HepG2 (cell line): ENCODE data around the gene ABCB10. TPM values are rescaled to one million over a fixed set of nuclear protein-coding genes. Genes with fewer than 3 reads are reported as not detected.

Experiments used
- ATAC-seq: fragments of 200-7000 bp; cut with Tn5 transposase; 3 replicates; pipeline ENCODE4 v1.9.1; 2020; ENCODE audit warnings: mild to moderate bottlenecking, moderate library complexity
- BruUV-seq: library from RNA; stranded (reverse); fragments of 400-500 nt; replicated peaks from 2 replicates; lab custom pipeline; 2021; lab: Mats Ljungman, UMichigan
- CTCF ChIA-PET: fragments of 300-600 bp; formaldehyde crosslinking; extraction: SDS; loops from one replicate; lab custom pipeline; 2021; ENCODE audit warnings: low total read pairs, inconsistent platforms, low intra/inter-chr PET ratio; lab: Yijun Ruan, JAX
- POLR2A ChIA-PET: fragments of 350-600 bp; sonication (Branson Sonifier 250); formaldehyde crosslinking; loops from one replicate; lab custom pipeline; 2020; ENCODE audit warnings: antibody characterized with exemption, inconsistent platforms; lab: Yijun Ruan, JAX
- DNase-seq: peaks from one replicate; pipeline ENCODE4 v3.0.0-alpha.2; 2015; ENCODE audit warnings: low spot score
- FAIRE-seq: peaks from 3 replicates; lab custom pipeline; 2011; peaks lifted over from hg19 to GRCh38; lab: Jason Lieb, UNC
- H2AFZ ChIP-seq: one replicate; pipeline ENCODE4 v1.6.1; 2011; ENCODE audit warnings: low read length, inconsistent platforms
- H3K27ac ChIP-seq: fragments of 300-600 bp; 3 replicates; pipeline ENCODE4 v1.8.0; 2011; ENCODE audit warnings: mixed run types, mild to moderate bottlenecking, mixed read lengths, low read length, inconsistent platforms; ENCODE audit not compliant: insufficient read depth; ENCODE audit errors: extremely low read length
- H3K27me3 ChIP-seq, 2 experiments: fragments of 200-600 bp in 1 of 2; 2 replicates in 1 of 2; 3 replicates in 1 of 2; pipeline versions ENCODE4 v1.6.0 to v1.8.0; 2011; ENCODE audit warnings: low read length in 2 of 2, mild to moderate bottlenecking in 2 of 2, moderate library complexity in 2 of 2, inconsistent platforms in 1 of 2; ENCODE audit not compliant: insufficient read depth in 2 of 2, control insufficient read depth in 1 of 2
- H3K36me3 ChIP-seq, 2 experiments: fragments of 200-600 bp in 1 of 2; replicated peaks in 1 of 2; 2 replicates in 1 of 2; 3 replicates in 1 of 2; pipeline versions ENCODE4 v1.5.1 to v1.8.0; 2011; ENCODE audit warnings: low read length in 2 of 2, inconsistent platforms in 1 of 2; ENCODE audit not compliant: insufficient read depth in 2 of 2, control insufficient read depth in 1 of 2
- H3K4me1 ChIP-seq: 2 replicates; pipeline ENCODE4 v1.5.1; 2012; ENCODE audit warnings: low read length, inconsistent platforms; ENCODE audit not compliant: insufficient read depth
- H3K4me2 ChIP-seq: 2 replicates; pipeline ENCODE4 v1.6.0; 2011; ENCODE audit warnings: low read depth, low read length, inconsistent platforms
- H3K4me3 ChIP-seq, 3 experiments: fragments of 200-600 bp in 1 of 3; sonication (generic), shearing (Covaris generic) in 1 of 3; replicated peaks in 1 of 3; 2 replicates each; pipeline ENCODE4 v1.5.1; 2011 to 2016; ENCODE audit warnings: low read length in 3 of 3, inconsistent platforms in 2 of 3, low read depth in 2 of 3, mild to moderate bottlenecking in 2 of 3, control low read depth in 1 of 3, mixed read lengths in 1 of 3; ENCODE audit not compliant: insufficient read depth in 1 of 3
- H3K79me2 ChIP-seq: one replicate; pipeline ENCODE4 v1.6.1; 2011; ENCODE audit warnings: low read length, inconsistent platforms; ENCODE audit not compliant: insufficient read depth
- H3K9ac ChIP-seq: 2 replicates; pipeline ENCODE4 v1.6.0; 2011; ENCODE audit warnings: mild to moderate bottlenecking, low read depth, low read length, inconsistent platforms; ENCODE audit not compliant: insufficient read depth
- H3K9me3 ChIP-seq: 2 replicates; pipeline ENCODE4 v1.5.1; 2012; ENCODE audit warnings: mild to moderate bottlenecking, low read length
- H4K20me1 ChIP-seq: 2 replicates; pipeline ENCODE4 v1.6.0; 2011; ENCODE audit warnings: inconsistent platforms, mild to moderate bottlenecking, low read length, moderate library complexity; ENCODE audit not compliant: insufficient read depth
- CSRNP1 ChIP-seq: sonication (generic); formaldehyde crosslinking; IDR thresholded peaks from 2 replicates; pipeline ENCODE4 v1.8.1; 2023; ENCODE audit warnings: mild to moderate bottlenecking, missing genetic modification reagents
- EP300 ChIP-seq, 3 experiments: sonication (generic) in 1 of 3; formaldehyde crosslinking in 1 of 3; IDR thresholded peaks; 2 replicates each; pipeline versions ENCODE4 v1.5.1 to v1.6.1; 2011 to 2020; ENCODE audit warnings: low read depth in 2 of 3, low read length in 2 of 3, borderline replicate concordance in 1 of 3, improper control_type of control experiment in 1 of 3, mild to moderate bottlenecking in 1 of 3, missing genetic modification reagents in 1 of 3, moderate library complexity in 1 of 3
- HOXA5 ChIP-seq: sonication (generic); formaldehyde crosslinking; IDR thresholded peaks from 2 replicates; pipeline ENCODE4 v1.4.0; 2020; ENCODE audit warnings: missing genetic modification reagents
- IRF9 ChIP-seq: sonication (generic); formaldehyde crosslinking; IDR thresholded peaks from 2 replicates; pipeline ENCODE4 v1.8.0; 2022; ENCODE audit warnings: missing genetic modification reagents, mild to moderate bottlenecking, borderline replicate concordance
- KDM5B ChIP-seq: sonication (generic); formaldehyde crosslinking; IDR thresholded peaks from 2 replicates; pipeline ENCODE4 v1.4.0; 2020; ENCODE audit warnings: missing genetic modification reagents, mild to moderate bottlenecking, borderline replicate concordance
- MYPOP ChIP-seq: sonication (generic); formaldehyde crosslinking; IDR thresholded peaks from 2 replicates; pipeline ENCODE4 v1.8.1; 2023; ENCODE audit warnings: mild to moderate bottlenecking, moderate library complexity, missing genetic modification reagents
- SMARCE1 ChIP-seq: fragments of 450-650 bp; IDR thresholded peaks from 2 replicates; pipeline ENCODE4 v1.6.1; 2017; ENCODE audit warnings: borderline replicate concordance
- ZBTB3 ChIP-seq: sonication (generic); formaldehyde crosslinking; IDR thresholded peaks from 2 replicates; pipeline ENCODE4 v1.4.0; 2020; ENCODE audit warnings: low read depth, mild to moderate bottlenecking, moderate library complexity, missing genetic modification reagents, borderline replicate concordance
- ZFP91 ChIP-seq: sonication (generic); formaldehyde crosslinking; IDR thresholded peaks from 2 replicates; pipeline ENCODE4 v1.9.0; 2022; ENCODE audit warnings: missing genetic modification reagents, mild to moderate bottlenecking, borderline replicate concordance
- ZMYM4 ChIP-seq: sonication (generic); formaldehyde crosslinking; IDR thresholded peaks from 2 replicates; pipeline ENCODE4 v1.8.1; 2023; ENCODE audit warnings: mild to moderate bottlenecking, missing genetic modification reagents
- ZNF580 ChIP-seq: IDR thresholded peaks from 2 replicates; pipeline ENCODE4 v1.6.1; 2016; ENCODE audit warnings: low read depth, borderline replicate concordance
- ZNF619 ChIP-seq: sonication (generic); formaldehyde crosslinking; IDR thresholded peaks from 2 replicates; pipeline ENCODE4 v1.4.0; 2020; ENCODE audit warnings: mild to moderate bottlenecking, missing genetic modification reagents
- ZNF839 ChIP-seq: sonication (generic); formaldehyde crosslinking; IDR thresholded peaks from 2 replicates; pipeline ENCODE4 v1.4.0; 2020; ENCODE audit warnings: missing genetic modification reagents, mild to moderate bottlenecking, borderline replicate concordance
- ZSCAN25 ChIP-seq: sonication (generic); formaldehyde crosslinking; IDR thresholded peaks from 2 replicates; pipeline ENCODE4 v1.8.0; 2022; ENCODE audit warnings: mild to moderate bottlenecking, missing genetic modification reagents
- WGBS: methylation state at CpG from one replicate; pipeline ENCODE4 v1.1.6; 2017; ENCODE audit warnings: low lambda C conversion rate; 5-methylcytosine and 5-hydroxymethylcytosine counted together
- in situ Hi-C: cut with HindIII; loops from 2 replicates; pipeline ENCODE4 v1.10.0; 2017; ENCODE audit warnings: low pct_unique_long_range_greater_than_20kb; ENCODE audit not compliant: extremely low pct_ligation_motif_present
- intact Hi-C: fragments of 100-400 bp; cut with micrococcal nuclease; formaldehyde crosslinking; loops from one replicate; pipeline ENCODE4 v1.10.0; 2022; ENCODE audit not compliant: unreplicated experiment
- polyA plus RNA-seq, 8 experiments: library from polyadenylated mRNA; depleted of rRNA in 3 of 8; stranded (reverse) in 7 of 8; unstranded in 1 of 8; fragments of >200 nt; fragmentation: Illumina TruSeq in 4 of 8; extraction: Trizol in 4 of 8; gene quantifications; 2 replicates each; pipeline versions ENCODE4 v1.2.1 to v1.2.3, GENCODE V29; 2011 to 2016; ENCODE audit warnings: low read depth in 4 of 8, missing spikeins in 1 of 8, mixed read lengths in 1 of 8; ENCODE audit not compliant: insufficient read depth in 1 of 8
- total RNA-seq, 5 experiments: library from RNA; depleted of rRNA; stranded (reverse); fragments of >200 nt; fragmentation: Illumina TruSeq; extraction: Trizol; gene quantifications; 2 replicates each; pipeline ENCODE4 v1.2.3, GENCODE V29; 2016; ENCODE audit warnings: low read depth in 1 of 5

Gene ABCB10
- total and polyA plus RNA-seq, 2 of the 13 experiments (the other 11 are each of a cell fraction or from before 2014, with no cell fraction given) = 11.2 to 28.9 TPM

- TF ChIP-seq MYPOP = no peak
- no peak for TF ChIP-seq ZNF619 (CRISPR knock-in tag)
- TF ChIP-seq EP300 (IDR thresholded peaks at IDR 0.05; ENCODE audit: low read depth in 2 of 2, low read length in 2 of 2) = no peak
- no peak for TF ChIP-seq EP300 (CRISPR knock-in tag; IDR thresholded peaks at IDR 0.05; ENCODE audit: borderline replicate concordance)
- no peak for TF ChIP-seq SMARCE1
Observed at GRCh38 chr1:229553621-229554130, 4.8 kb downstream of the ABCB10 start (continued).

- Histone ChIP-seq H4K20me1 (0 out of 2 replicates have a peak, but pooled peaks cover 3% of the 10 kb centered on the region), H2AFZ (no peak overlapping the region), H3K9me3 (no peaks in the 10 kb centered on the region), H3K9ac (no peak overlapping the region), H3K27ac (no peak overlapping the region), H3K79me2 (peaks cover 67% of the 10 kb centered on the region), H3K4me1 (peaks cover 38% of the 10 kb centered on the region), H3K4me3 (no peak overlapping the region), H3K4me2 (no peak overlapping the region), H3K27me3 (no peaks in the 10 kb centered on the region), H3K36me3 (peaks cover 3 to 8% of the 10 kb centered on the region in 2 experiments; a peak in 4 of 5 replicates)
- WGBS = 94% methylated on average over 5 of the region's 5 CpGs
- no TSS peak for BruUV-seq
- CTCF ChIA-PET = no interaction called here
- in situ Hi-C loops = no loop called here
- no peak for DNase-seq
- POLR2A ChIA-PET = no interaction called here
- FAIRE-seq = no peak
- intact Hi-C loops = no loop called here
- no peak for ATAC-seq
- TF ChIP-seq ZNF580 (no peak), HOXA5 (no peak), CSRNP1 (CRISPR knock-in tag) (no peak), ZSCAN25 (no peak), IRF9 (CRISPR knock-in tag) (no peak), ZNF839 (no peak), KDM5B (CRISPR knock-in tag) (no peak), ZBTB3 (CRISPR knock-in tag) (no peak), ZFP91 (CRISPR knock-in tag) (no peak), ZMYM4 (CRISPR knock-in tag) (no peak)
Observed at GRCh38 chr1:229552732-229553131, 5.8 kb downstream of the ABCB10 start.
